ENCODE measurements around the gene CPSF4.

DNA sequence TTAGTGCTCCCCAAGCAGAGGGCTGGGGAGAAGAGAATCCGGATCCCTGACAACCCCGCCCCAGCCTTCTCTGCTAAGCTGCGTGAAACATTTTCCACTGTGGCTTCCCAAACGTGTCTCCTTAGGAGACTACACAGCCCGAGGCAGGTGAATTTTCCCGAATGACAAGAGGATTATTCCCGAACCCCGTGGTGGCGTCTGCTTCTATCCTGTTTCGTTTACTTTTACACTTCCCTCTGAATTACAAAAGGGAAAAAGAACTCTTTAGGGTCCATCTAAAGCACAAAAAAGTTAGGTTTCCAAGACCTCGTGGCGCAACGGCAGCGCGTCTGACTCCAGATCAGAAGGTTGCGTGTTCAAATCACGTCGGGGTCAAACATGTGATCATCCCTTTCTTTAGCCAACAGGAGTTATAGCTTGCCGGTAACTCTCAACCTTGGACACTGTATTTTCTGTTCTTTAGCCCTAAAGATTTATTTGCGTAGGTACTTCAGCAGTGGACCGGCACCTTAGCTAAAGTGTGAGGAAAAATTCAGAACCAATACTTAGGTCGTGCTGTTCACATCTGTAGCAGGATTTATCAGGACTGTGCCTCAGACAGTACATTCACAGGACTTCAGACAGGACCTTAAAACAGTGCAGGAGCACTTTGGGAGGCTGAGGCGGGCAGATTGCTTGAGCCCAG is 30.8 kb downstream of the CPSF4 start:
- TF ChIP-seq, protein P1, sequence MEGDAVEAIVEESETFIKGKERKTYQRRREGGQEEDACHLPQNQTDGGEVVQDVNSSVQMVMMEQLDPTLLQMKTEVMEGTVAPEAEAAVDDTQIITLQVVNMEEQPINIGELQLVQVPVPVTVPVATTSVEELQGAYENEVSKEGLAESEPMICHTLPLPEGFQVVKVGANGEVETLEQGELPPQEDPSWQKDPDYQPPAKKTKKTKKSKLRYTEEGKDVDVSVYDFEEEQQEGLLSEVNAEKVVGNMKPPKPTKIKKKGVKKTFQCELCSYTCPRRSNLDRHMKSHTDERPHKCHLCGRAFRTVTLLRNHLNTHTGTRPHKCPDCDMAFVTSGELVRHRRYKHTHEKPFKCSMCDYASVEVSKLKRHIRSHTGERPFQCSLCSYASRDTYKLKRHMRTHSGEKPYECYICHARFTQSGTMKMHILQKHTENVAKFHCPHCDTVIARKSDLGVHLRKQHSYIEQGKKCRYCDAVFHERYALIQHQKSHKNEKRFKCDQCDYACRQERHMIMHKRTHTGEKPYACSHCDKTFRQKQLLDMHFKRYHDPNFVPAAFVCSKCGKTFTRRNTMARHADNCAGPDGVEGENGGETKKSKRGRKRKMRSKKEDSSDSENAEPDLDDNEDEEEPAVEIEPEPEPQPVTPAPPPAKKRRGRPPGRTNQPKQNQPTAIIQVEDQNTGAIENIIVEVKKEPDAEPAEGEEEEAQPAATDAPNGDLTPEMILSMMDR (IDR thresholded peaks at IDR 0.05): no peak
- TF ChIP-seq POLR2A (IDR thresholded peaks at IDR 0.05) (no peak), EP300 (IDR thresholded peaks at IDR 0.05) (no peak), POLR2AphosphoS5 (IDR thresholded peaks at IDR 0.05) (no peak)
